ENCODE data around the gene ZFAND3. TPM values are rescaled to one million over a fixed set of nuclear protein-coding genes. Genes with fewer than 3 reads are reported as not detected.

Gene ZFAND3
- total and polyA plus RNA-seq, 10 donors: 9.3 to 63.7 (median 49.9) TPM

DNA sequence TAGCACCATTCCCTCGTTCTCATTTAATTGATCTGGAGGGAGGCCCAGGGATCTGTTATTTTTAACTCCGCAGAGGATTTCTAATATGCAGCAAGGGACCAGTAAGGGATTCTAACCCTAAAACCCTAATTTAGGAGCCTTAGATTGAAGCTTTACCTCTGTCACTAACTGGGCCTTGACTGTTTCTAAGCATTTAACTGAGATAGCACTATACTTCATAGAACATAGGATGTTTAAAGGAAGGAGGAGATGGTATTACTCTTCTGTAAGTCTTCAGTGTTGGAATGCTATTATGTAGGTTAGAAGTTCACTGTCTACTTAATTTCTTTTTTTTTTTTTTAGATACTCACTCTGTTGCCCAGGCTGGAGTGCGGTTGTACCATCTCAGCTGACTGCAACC is 242.5 kb downstream of the ZFAND3 start:
- no peak overlapping the region for H3K4me3 ChIP-seq
- TF ChIP-seq POLR2A (IDR thresholded peaks at IDR 0.05): no peak
- TF ChIP-seq, protein P1, sequence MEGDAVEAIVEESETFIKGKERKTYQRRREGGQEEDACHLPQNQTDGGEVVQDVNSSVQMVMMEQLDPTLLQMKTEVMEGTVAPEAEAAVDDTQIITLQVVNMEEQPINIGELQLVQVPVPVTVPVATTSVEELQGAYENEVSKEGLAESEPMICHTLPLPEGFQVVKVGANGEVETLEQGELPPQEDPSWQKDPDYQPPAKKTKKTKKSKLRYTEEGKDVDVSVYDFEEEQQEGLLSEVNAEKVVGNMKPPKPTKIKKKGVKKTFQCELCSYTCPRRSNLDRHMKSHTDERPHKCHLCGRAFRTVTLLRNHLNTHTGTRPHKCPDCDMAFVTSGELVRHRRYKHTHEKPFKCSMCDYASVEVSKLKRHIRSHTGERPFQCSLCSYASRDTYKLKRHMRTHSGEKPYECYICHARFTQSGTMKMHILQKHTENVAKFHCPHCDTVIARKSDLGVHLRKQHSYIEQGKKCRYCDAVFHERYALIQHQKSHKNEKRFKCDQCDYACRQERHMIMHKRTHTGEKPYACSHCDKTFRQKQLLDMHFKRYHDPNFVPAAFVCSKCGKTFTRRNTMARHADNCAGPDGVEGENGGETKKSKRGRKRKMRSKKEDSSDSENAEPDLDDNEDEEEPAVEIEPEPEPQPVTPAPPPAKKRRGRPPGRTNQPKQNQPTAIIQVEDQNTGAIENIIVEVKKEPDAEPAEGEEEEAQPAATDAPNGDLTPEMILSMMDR (IDR thresholded peaks at IDR 0.05 in 8 of 11, conservative IDR thresholded peaks at IDR 0.05 in 3 of 11): no peak
- no peak for TF ChIP-seq POLR2AphosphoS5 (IDR thresholded peaks at IDR 0.05)
- intact Hi-C loops (cut with DNase I; ENCODE audit: low total_unique reads): no loop called here
- no peak for DNase-seq
- no peaks in the 10 kb centered on the region for H3K9me3 ChIP-seq
- peaks cover 7 to 47% (median 20%) of the 10 kb centered on the region in 6 donors for H3K36me3 ChIP-seq
- H3K27me3 ChIP-seq (replicated peaks in 1 of 7): no peaks in the 10 kb centered on the region
- peaks cover under 1 to 11% (median 2%) of the 10 kb centered on the region in 6 donors for H3K4me1 ChIP-seq
- 92 to 99% (median 98%) methylated on average over 3 of the region's 3 CpGs for WGBS, 5 donors
- no peak overlapping the region for H3K27ac ChIP-seq

DNA sequence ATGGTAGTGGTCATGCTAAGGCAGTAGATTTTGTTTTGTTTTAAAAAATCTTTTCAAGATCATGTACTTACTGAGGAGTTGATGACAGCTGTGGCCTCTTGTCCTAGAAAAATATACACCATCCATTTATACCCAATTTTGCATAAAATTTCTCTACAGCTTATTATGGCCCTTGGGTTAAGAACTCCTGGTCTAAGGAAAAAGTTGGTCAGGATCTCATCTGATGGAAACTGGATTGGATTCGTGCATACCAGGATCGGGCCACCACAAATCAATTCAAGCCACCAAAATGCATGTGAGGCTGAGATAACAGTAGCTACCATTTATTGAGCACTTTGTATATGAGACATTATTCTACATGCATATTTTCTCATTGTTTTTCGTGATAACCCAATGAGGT is 244.4 kb downstream of the ZFAND3 start:
- Histone ChIP-seq H3K27ac (no peak overlapping the region), H3K4me3 (no peak overlapping the region), H3K36me3 (peaks cover 7 to 47% (median 20%) of the 10 kb centered on the region in 6 donors), H3K4me1 (peaks cover 6 to 20% (median 10%) of the 10 kb centered on the region in 6 donors), H3K27me3 (replicated peaks in 1 of 7) (no peaks in the 10 kb centered on the region), H3K9me3 (no peaks in the 10 kb centered on the region)
- TF ChIP-seq, protein P1 (IDR thresholded peaks at IDR 0.05 in 8 of 11, conservative IDR thresholded peaks at IDR 0.05 in 3 of 11): no peak
- TF ChIP-seq POLR2A (IDR thresholded peaks at IDR 0.05): no peak
- TF ChIP-seq POLR2AphosphoS5 (IDR thresholded peaks at IDR 0.05): no peak
- WGBS, 5 donors: 96 to 100% (median 98%) methylated on average over 3 of the region's 3 CpGs
- no peak for DNase-seq
- intact Hi-C loops (cut with DNase I; ENCODE audit: low total_unique reads): no loop called here

DNA sequence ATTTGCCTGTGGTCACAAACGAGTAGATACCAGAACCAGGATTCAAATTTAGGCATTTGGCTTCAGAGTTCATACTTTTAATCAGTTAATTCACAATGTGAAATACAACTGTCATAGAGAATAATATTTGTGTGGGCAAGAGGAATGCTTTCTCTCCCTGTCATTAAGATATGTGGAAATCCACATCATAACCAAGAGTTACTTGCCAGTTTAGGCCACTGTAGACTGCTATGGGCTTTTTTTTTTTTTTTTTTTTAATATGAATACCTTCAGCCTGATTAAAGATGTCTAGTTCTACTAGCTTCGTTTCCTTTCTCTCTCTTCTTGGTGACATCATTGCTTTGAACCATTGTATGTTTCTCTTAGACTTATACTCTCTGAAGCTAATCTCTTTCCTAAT is 244.9 kb downstream of the ZFAND3 start:
- H3K27me3 ChIP-seq (replicated peaks in 1 of 7): no peaks in the 10 kb centered on the region
- peaks cover 7 to 47% (median 20%) of the 10 kb centered on the region in 6 donors for H3K36me3 ChIP-seq
- H3K9me3 ChIP-seq: no peaks in the 10 kb centered on the region
- TF ChIP-seq POLR2A (IDR thresholded peaks at IDR 0.05): no peak
- TF ChIP-seq POLR2AphosphoS5 (IDR thresholded peaks at IDR 0.05): no peak
- TF ChIP-seq, protein P1 (IDR thresholded peaks at IDR 0.05 in 8 of 11, conservative IDR thresholded peaks at IDR 0.05 in 3 of 11): no peak
- no peak overlapping the region for H3K27ac ChIP-seq
- intact Hi-C loops (cut with DNase I; ENCODE audit: low total_unique reads): no loop called here
- no peak overlapping the region for H3K4me3 ChIP-seq
- DNase-seq: no peak
- H3K4me1 ChIP-seq: peaks cover 6 to 20% (median 10%) of the 10 kb centered on the region in 6 donors
- 85 to 96% (median 92%) methylated on average over 2 of the region's 2 CpGs for WGBS, 5 donors

DNA sequence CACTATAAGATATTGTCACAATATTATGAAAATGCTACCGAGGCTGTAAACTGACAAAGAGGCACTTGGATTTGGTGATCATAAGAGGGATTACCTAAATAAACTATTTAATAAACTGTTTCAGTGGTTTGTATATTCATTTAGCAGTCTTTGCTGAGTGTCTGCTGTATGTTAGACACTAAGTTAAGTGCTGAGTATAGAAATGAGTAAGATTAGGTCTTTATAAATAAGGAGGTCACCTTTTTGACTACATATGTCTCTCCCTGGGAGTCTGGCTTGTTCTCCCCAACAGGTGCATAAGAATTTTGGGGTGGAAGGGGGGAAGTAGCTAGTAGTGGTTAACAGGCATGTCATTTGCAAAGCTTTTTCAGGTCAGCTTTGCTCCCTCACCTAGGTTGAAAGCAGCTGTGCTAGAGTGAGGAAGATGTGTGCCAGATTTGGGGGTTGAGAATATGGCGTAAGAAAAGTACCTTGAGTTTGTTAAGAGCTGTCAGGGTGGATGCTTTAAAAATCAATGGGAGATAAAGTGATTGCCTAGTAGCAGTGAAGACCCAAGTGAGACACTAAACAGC is 246.3 kb downstream of the ZFAND3 start:
- 83 to 92% (median 86%) methylated on average over 2 of the region's 2 CpGs for WGBS, 5 donors
- Histone ChIP-seq H3K4me3 (no peak overlapping the region), H3K4me1 (peaks cover 6 to 29% (median 10%) of the 10 kb centered on the region in 6 donors), H3K27ac (no peak overlapping the region), H3K9me3 (no peaks in the 10 kb centered on the region), H3K27me3 (replicated peaks in 1 of 7) (no peaks in the 10 kb centered on the region), H3K36me3 (peaks cover 7 to 47% (median 20%) of the 10 kb centered on the region in 6 donors)
- intact Hi-C loops (cut with DNase I; ENCODE audit: low total_unique reads): no loop called here
- TF ChIP-seq POLR2AphosphoS5 (IDR thresholded peaks at IDR 0.05): no peak
- TF ChIP-seq POLR2A (IDR thresholded peaks at IDR 0.05): no peak
- TF ChIP-seq, protein P1 (IDR thresholded peaks at IDR 0.05 in 8 of 11, conservative IDR thresholded peaks at IDR 0.05 in 3 of 11): no peak
- DNase-seq: no peak

Data from spleen (tissue), 11 donors.